Measurements from ENCODE around the gene GRM8.

GRCh38 chr7:127000725-127001124 lies 252.0 kb downstream of the GRM8 start:
- TF ChIP-seq MAFK (IDR thresholded peaks at IDR 0.05; ENCODE audit: partially characterized antibody) (no peak), CEBPB (IDR thresholded peaks at IDR 0.05) (no peak), CTCF (IDR thresholded peaks at IDR 0.05) (no peak), POLR2A (IDR thresholded peaks at IDR 0.05; ENCODE audit: low read length) (no peak), USF2 (IDR thresholded peaks at IDR 0.05) (no peak), RAD21 (conservative IDR thresholded peaks at IDR 0.05 in 1 of 2, IDR thresholded peaks at IDR 0.05 in 1 of 2) (no peak), SMC3 (IDR thresholded peaks at IDR 0.05) (no peak), ESRRA (IDR thresholded peaks at IDR 0.05; ENCODE audit: borderline replicate concordance, low read length) (no peak), JUN (IDR thresholded peaks at IDR 0.05) (no peak), ZNF302 (CRISPR knock-in tag; IDR thresholded peaks at IDR 0.05) (no peak)
